Astrocyte (in vitro differentiated cells and primary cell): ENCODE results near the gene PRRT3. TPM values are rescaled to one million over a fixed set of nuclear protein-coding genes. Genes with fewer than 3 reads are reported as not detected.

Experiments used
- DNase-seq: peaks from one replicate; pipeline ENCODE4 v3.0.0-alpha.2; 2010; ENCODE audit warnings: low read depth
- FAIRE-seq: peaks from 2 replicates; lab custom pipeline; 2011; peaks lifted over from hg19 to GRCh38; lab: Jason Lieb, UNC
- H2AFZ ChIP-seq: 2 replicates; pipeline ENCODE4 v1.6.0; 2012; ENCODE audit warnings: low read depth, low read length, inconsistent platforms
- H3K27ac ChIP-seq: 2 replicates; pipeline ENCODE4 v1.5.1; 2011; ENCODE audit warnings: low read depth, low read length, inconsistent platforms
- H3K27me3 ChIP-seq: 2 replicates; pipeline ENCODE4 v1.6.0; 2011; ENCODE audit warnings: low read length, inconsistent platforms; ENCODE audit not compliant: insufficient read depth
- H3K36me3 ChIP-seq: 2 replicates; pipeline ENCODE4 v1.5.1; 2011; ENCODE audit warnings: low read length, inconsistent platforms; ENCODE audit not compliant: insufficient read depth
- H3K4me1 ChIP-seq: 2 replicates; pipeline ENCODE4 v1.5.1; 2011; ENCODE audit warnings: low read length, inconsistent platforms; ENCODE audit not compliant: insufficient read depth
- H3K4me2 ChIP-seq: 2 replicates; pipeline ENCODE4 v1.6.0; 2012; ENCODE audit warnings: low read length, inconsistent platforms
- H3K4me3 ChIP-seq: 2 replicates; pipeline ENCODE4 v1.5.1; 2011; ENCODE audit warnings: low read depth, mild to moderate bottlenecking, low read length, inconsistent platforms; ENCODE audit not compliant: insufficient read depth
- H3K79me2 ChIP-seq: 2 replicates; pipeline ENCODE4 v1.6.0; 2012; ENCODE audit warnings: mild to moderate bottlenecking, low read length, inconsistent platforms; ENCODE audit not compliant: insufficient read depth
- H3K9ac ChIP-seq: 2 replicates; pipeline ENCODE4 v1.6.0; 2012; ENCODE audit warnings: mild to moderate bottlenecking, low read length, inconsistent platforms
- H3K9me3 ChIP-seq: 2 replicates; pipeline ENCODE4 v1.5.1; 2012; ENCODE audit warnings: low read depth, mild to moderate bottlenecking, low read length, inconsistent platforms; ENCODE audit not compliant: insufficient read depth
- H4K20me1 ChIP-seq: 2 replicates; pipeline ENCODE4 v1.6.0; 2012; ENCODE audit warnings: low read length, inconsistent platforms; ENCODE audit not compliant: insufficient read depth
- H3K27ac Mint-ChIP-seq: one replicate; pipeline ENCODE4 v1.8.0; 2021; ENCODE audit warnings: mild to moderate bottlenecking, mixed read lengths; ENCODE audit not compliant: unreplicated experiment
- H3K27me3 Mint-ChIP-seq: one replicate; pipeline ENCODE4 v1.8.0; 2021; ENCODE audit warnings: low read depth, mixed read lengths; ENCODE audit not compliant: unreplicated experiment
- H3K36me3 Mint-ChIP-seq: one replicate; pipeline ENCODE4 v1.8.0; 2021; ENCODE audit warnings: low read depth, mixed read lengths; ENCODE audit not compliant: unreplicated experiment
- H3K4me1 Mint-ChIP-seq: one replicate; pipeline ENCODE4 v1.8.0; 2021; ENCODE audit warnings: low read depth, mixed read lengths; ENCODE audit not compliant: unreplicated experiment
- H3K4me3 Mint-ChIP-seq: one replicate; pipeline ENCODE4 v1.8.0; 2021; ENCODE audit warnings: mild to moderate bottlenecking, moderate library complexity, mixed read lengths; ENCODE audit not compliant: unreplicated experiment
- H3K9me3 Mint-ChIP-seq: one replicate; pipeline ENCODE4 v1.8.0; 2021; ENCODE audit warnings: mild to moderate bottlenecking, mixed read lengths; ENCODE audit not compliant: unreplicated experiment
- EZH2 ChIP-seq: IDR thresholded peaks from 2 replicates; pipeline ENCODE4 v1.6.1; 2012; ENCODE audit warnings: mild to moderate bottlenecking, low read length, inconsistent platforms; ENCODE audit not compliant: insufficient read depth
- total RNA-seq: library from RNA; stranded (reverse); gene quantifications from 2 replicates; pipeline ENCODE4 v1.2.1, GENCODE V29; 2021
- TF ChIP-seq, protein P1 (sequence below): IDR thresholded peaks from 2 replicates; pipeline ENCODE4 v1.5.1; 2011; ENCODE audit warnings: low read depth, mild to moderate bottlenecking, inconsistent platforms, low read length, moderate library complexity; ENCODE audit not compliant: insufficient read depth

PRRT3 gene
- total RNA-seq, 1 donor from 2014 or later = 2.4 TPM

DNA sequence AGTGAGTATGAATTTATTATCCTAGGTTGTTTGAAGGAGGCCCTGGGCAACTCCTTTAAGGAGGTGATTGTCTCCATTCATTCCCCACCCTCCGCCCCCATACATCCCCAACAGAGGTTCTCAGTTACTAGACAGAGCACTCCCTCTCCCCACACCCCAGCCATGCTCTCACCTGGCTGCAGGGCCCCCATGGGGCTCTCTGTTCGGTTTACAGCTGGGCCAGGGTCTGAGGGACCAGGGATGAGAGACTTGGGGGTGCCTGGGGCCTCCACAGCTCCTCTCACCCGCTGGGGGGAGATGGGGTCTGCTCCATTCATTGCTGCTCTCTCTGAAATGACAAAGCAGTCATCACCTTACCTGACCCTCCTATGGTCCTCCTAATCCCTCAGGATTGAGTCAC lies 3.6 kb downstream of the PRRT3 start:
- Mint-ChIP-seq H3K36me3 (peaks cover 13% of the 10 kb centered on the region), H3K4me1 (no peaks in the 10 kb centered on the region), H3K27me3 (peaks cover 12% of the 10 kb centered on the region), H3K9me3 (no peaks in the 10 kb centered on the region), H3K4me3 (no peak overlapping the region), H3K27ac (no peak overlapping the region)
- Histone ChIP-seq H3K27ac (no peak overlapping the region), H3K9ac (no peak overlapping the region), H3K79me2 (no peaks in the 10 kb centered on the region), H3K27me3 (no peaks in the 10 kb centered on the region), H3K4me1 (peaks cover 11% of the 10 kb centered on the region), H3K4me3 (no peak overlapping the region), H4K20me1 (no peaks in the 10 kb centered on the region), H3K9me3 (no peaks in the 10 kb centered on the region), H3K36me3 (no peaks in the 10 kb centered on the region), H2AFZ (no peak overlapping the region), H3K4me2 (no peak overlapping the region)
- DNase-seq = no peak
- no peak for FAIRE-seq
- TF ChIP-seq, protein P1, sequence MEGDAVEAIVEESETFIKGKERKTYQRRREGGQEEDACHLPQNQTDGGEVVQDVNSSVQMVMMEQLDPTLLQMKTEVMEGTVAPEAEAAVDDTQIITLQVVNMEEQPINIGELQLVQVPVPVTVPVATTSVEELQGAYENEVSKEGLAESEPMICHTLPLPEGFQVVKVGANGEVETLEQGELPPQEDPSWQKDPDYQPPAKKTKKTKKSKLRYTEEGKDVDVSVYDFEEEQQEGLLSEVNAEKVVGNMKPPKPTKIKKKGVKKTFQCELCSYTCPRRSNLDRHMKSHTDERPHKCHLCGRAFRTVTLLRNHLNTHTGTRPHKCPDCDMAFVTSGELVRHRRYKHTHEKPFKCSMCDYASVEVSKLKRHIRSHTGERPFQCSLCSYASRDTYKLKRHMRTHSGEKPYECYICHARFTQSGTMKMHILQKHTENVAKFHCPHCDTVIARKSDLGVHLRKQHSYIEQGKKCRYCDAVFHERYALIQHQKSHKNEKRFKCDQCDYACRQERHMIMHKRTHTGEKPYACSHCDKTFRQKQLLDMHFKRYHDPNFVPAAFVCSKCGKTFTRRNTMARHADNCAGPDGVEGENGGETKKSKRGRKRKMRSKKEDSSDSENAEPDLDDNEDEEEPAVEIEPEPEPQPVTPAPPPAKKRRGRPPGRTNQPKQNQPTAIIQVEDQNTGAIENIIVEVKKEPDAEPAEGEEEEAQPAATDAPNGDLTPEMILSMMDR = no peak
- TF ChIP-seq EZH2 = no peak

DNA sequence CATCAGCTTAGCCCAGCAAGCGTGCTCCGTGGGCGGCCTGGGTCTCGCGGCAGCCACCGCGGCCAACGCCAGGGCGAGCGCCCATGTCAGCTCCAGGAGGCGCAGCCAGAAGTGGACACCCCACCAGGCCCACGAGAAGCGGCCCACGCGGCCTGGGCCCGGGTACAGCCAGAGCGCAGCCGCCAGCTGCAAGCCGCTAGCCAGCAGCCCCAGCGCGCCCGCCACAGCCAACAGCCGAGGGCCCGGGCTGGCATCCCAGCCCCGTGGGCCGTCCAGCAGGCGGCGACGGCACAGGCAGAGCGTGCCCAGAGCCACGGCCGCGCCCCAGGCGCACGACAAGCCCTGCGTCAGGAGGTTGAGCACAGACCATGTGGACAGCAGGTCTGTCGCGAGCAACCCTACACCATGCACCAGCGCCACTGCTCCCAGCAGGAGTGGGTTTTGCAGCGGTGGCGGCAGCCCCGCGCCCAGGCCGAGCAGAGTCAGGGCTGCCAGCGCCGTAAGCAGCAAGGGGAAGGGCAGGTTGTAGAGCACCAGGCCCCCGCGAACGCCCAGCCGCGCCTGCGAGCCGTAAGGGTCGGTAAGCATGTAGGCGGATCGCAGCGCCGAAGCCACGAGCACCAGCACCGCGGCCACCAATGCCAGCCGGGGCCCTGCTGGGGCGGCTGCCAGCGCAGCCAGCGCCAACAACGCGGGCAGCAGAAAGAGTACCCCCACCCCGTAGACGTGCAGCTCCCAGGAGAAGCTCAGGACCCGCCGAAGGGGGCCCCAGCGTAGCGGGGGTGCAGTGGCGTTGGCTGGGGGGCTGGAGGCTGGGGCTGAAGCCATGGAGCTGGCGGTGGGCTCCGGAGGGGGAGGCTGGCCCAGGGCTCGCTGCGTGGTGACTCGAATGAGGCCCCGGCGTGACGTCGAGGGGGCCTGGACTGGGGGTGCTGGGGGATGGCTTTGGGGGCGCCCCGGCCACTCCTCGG lies 4.9 kb downstream of the PRRT3 start:
- TF ChIP-seq EZH2 = no peak
- TF ChIP-seq, protein P1 = peak; percentile 28
- FAIRE-seq (no peak), DNase-seq (peak; percentile 60)
- Mint-ChIP-seq H3K4me3 (no peak overlapping the region), H3K27me3 (peaks cover 12% of the 10 kb centered on the region), H3K4me1 (no peaks in the 10 kb centered on the region), H3K9me3 (no peaks in the 10 kb centered on the region), H3K36me3 (peaks cover 17% of the 10 kb centered on the region), H3K27ac (no peak overlapping the region)
- Histone ChIP-seq H3K36me3 (no peaks in the 10 kb centered on the region), H3K27me3 (no peaks in the 10 kb centered on the region), H3K27ac (no peak overlapping the region), H3K79me2 (no peaks in the 10 kb centered on the region), H2AFZ (peak overlapping the region; percentile 94), H3K9ac (peak overlapping the region; percentile 70), H3K4me3 (peak overlapping the region; percentile 63), H3K4me2 (peak overlapping the region; percentile 94), H3K4me1 (peaks cover 11% of the 10 kb centered on the region), H3K9me3 (no peaks in the 10 kb centered on the region), H4K20me1 (no peaks in the 10 kb centered on the region)
